Measurements from ENCODE around the gene KSR2. TPM values are rescaled to one million over a fixed set of nuclear protein-coding genes. Genes with fewer than 3 reads are reported as not detected.

Gene KSR2
- polyA plus RNA-seq, 3 donors: 0.80 to 1.3 (median 1.1) TPM

- no peak for DNase-seq
These were observed 278.9 kb downstream of the KSR2 start for GRCh38 chr12:117689857-117690256.

- no peak for DNase-seq
These were observed 280.3 kb downstream of the KSR2 start for GRCh38 chr12:117688446-117688845.

DNA sequence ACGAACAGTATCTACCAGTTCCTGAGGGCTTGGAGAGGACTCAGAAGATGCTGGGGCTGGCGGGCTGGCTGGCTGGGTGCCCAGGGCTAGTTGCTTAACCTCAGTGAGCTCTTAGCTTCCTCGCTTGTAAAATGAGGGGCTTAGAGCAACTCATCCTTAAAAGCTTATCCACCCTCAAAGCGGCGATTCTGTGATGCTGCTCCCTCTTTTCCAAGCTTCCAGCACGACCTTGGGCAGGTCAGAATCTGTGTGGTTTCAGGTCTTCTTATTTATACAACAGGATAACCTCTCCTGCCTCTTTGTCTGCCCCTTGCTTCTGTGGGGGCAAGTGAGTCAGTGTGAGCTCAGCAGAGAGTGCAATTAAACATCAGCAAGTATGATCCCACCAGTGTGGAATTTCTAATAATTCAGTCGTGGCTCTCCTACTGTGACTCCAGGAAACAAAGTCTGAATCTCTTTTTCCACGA lies 281.8 kb downstream of the KSR2 start:
- no peak for DNase-seq

GRCh38 chr12:117686210-117686609 lies 282.6 kb downstream of the KSR2 start:
- DNase-seq: no peak

DNA sequence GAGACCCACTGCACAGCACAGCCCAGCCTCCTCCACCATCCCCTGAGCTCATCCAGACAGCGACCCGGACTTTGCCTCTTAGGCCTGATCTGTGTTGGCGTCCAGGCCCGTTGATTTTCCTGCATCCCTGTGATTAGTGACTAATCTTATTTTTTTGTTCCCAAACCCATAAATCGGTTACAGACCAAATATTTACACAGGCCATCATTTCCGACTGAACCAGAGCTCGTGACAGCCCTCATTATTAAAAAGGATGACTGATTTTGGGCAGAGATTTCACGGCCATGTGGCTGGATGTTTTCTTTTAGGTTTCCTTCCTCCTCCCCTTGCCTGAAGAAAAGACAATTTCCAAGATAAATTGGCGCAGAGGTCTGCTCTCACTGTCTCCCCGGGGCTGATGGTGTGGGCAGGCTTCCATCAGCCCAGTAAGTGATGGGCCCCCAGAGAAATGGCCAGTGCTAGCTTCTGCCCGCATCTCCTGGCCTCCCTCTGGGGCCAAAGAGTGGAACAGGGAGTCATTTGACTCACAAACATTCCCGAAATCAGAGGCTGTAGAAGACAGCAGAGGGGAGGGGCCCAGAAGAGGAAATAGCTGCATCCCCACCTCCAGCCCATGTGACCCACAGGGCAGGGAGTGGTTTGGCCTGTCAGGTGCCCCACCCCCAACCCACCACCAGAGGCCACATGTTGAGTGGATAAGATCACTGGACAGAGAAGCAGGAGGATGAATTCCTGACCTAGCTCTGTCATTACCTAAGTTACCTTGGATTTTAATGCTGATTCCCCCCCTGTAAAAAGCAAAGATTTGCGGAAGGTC lies 283.5 kb downstream of the KSR2 start:
- peak; percentile 41 for DNase-seq

- DNase-seq: no peak
These were observed 284.3 kb downstream of the KSR2 start for GRCh38 chr12:117684471-117684870.

- DNase-seq: no peak
These were observed 288.5 kb downstream of the KSR2 start for GRCh38 chr12:117680312-117680711.

DNA sequence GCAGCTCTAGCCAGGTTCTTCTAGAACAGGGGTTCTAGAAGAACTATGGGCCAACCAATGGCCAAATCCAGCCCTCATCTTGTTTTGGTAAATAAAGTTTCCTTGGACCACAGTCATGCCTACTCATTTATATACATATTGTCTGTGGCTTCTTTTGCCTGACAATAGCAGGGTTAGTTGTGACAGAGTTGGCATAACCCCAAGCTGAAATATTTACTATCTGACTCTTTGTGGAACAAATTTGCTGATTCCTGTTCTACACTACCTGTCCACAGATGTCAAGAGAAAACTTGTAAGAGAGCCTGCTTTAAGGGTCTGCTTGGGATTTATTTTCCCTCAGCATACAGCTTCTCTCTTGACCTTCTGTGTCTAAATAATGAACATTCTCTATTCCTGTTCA lies 289.0 kb downstream of the KSR2 start:
- DNase-seq: no peak

GRCh38 chr12:117674763-117675162 lies 294.0 kb downstream of the KSR2 start:
- no peak for DNase-seq

- DNase-seq: no peak
These were observed 294.5 kb downstream of the KSR2 start for GRCh38 chr12:117674313-117674712.

- peak; percentile 38 for DNase-seq
These were observed 297.1 kb downstream of the KSR2 start for GRCh38 chr12:117671734-117672133.

- no peak for DNase-seq
These were observed 304.6 kb downstream of the KSR2 start for GRCh38 chr12:117664169-117664568.

- no peak for DNase-seq
These were observed 306.0 kb downstream of the KSR2 start for GRCh38 chr12:117662620-117663395.

DNA sequence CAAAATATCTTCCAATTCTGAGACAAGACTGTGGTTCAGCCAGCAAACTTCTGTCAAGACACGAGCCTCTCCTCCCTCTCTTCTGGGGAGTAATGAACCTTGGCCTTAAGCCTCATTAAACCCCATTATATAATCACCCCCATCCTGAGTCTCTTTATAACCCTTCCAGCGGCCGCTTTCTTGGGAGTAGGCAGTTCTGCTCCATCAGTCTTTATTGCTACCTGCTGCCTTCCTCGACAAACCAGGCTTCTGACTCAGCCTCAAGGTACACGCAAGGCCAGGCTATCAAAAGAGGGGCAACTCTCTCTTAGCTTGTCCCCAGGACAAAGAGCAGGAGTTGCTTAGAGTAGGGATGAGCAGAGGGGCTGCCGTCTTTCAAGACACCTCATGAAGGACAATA lies 306.6 kb downstream of the KSR2 start:
- peak; percentile 27 for DNase-seq

- no peak for DNase-seq
These were observed 307.3 kb downstream of the KSR2 start for GRCh38 chr12:117661471-117661870.

GRCh38 chr12:117660896-117661295 lies 307.9 kb downstream of the KSR2 start:
- DNase-seq: no peak

- DNase-seq: no peak
These were observed 310.6 kb downstream of the KSR2 start for GRCh38 chr12:117658226-117658625.

DNA sequence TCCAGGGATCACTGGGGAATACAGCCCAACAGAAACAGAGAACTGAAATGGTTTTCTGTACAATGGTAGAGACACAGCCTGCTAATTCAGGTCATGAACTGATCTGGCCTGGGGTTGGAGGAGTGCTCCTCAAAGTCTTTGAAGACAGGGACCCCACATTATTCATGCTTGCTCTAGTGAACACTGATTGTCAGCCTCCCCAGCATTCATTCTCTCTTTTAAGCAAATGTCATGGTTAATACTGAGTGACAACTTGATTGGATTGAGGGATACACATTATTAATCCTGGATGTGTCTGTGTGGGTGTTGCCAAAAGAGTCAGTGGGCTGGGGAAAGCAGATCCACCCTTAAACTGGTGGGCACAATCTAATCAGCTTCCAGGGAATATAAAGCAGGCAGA lies 319.0 kb downstream of the KSR2 start:
- DNase-seq: no peak

DNA sequence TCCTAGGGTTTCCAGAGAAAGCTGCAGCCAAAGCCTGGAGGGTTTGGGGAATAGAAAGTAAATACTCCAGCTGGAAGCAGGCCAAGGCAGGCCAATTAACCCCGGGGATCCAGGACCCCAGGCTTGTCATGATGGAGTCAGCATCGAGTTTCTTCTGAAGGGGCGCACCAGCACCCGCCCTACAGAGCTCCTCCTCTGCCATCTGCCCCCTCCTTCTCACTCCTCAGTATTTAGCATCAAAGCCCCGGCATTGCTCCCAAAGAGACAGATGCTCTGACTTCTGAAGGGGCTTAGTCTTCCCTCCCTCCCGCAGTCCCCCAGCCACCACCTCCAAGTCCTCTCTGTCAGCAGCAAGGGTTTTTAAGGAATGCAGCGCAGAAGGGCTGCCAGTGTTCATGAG lies 322.3 kb downstream of the KSR2 start:
- DNase-seq: peak; percentile 12

GRCh38 chr12:117645473-117645872 lies 323.3 kb downstream of the KSR2 start:
- no peak for DNase-seq

- DNase-seq: no peak
These were observed 324.8 kb downstream of the KSR2 start for GRCh38 chr12:117643971-117644370.

DNA sequence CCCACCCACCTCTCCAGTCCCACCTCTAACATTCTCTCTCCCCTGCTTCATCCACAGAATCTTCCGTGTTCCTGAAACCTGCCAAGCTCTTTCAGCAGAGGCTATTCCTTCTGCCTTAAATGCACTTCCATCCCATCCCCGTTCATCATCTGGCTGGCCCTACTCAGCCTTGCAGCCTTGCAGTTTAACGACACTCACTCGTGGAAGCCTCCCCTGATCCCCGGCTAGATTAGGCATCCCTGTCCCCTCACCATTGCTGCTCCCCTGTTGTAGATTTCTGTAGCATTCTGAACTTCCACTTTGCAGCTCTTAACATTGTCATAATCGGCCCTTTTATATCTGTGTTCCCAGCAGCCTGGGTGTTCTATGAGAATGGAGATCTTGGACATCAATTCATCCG lies 326.9 kb downstream of the KSR2 start:
- DNase-seq: no peak

DNA sequence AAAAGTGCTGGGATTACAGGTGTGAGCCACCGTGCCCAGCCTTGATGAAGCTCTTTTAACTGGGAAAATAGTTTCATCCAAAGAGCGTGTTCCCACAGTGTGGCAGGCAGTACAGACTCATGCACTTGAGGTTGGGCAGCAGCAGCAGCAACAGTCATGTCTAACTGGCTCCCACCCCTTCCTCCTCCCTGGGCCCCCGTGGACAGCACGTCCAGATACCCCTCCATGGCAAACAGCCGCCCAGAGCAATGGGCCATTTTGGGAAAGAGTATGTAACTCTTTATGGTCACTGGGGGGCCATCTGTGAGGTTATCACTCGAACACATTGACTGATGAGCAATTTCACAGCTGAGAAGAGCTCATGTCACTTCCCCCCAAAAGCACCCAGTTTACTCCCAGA lies 328.3 kb downstream of the KSR2 start:
- no peak for DNase-seq

Data from renal pelvis (tissue), 4 donors.